ENCODE data around the gene PDILT.

DNA sequence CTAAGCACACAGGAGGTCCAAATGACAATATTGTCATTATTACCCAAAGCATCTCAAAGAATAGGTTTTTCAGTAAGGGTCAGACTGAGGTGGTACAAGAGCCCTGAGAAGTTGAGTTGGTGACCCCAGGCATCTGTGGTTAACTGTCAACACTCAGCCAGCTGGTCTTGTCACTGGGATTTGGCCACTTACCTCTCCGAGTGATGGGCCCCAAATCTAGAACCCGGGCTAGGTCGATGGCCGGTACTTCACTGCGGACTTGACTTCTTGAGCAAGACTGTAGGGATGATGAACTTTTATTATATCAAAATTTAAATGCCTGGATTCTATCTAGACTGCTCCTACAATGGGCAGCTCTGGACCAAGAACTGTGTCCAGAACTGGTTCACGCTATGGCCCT, 88.8 kb downstream of the PDILT start:
- TF ChIP-seq, protein P1, sequence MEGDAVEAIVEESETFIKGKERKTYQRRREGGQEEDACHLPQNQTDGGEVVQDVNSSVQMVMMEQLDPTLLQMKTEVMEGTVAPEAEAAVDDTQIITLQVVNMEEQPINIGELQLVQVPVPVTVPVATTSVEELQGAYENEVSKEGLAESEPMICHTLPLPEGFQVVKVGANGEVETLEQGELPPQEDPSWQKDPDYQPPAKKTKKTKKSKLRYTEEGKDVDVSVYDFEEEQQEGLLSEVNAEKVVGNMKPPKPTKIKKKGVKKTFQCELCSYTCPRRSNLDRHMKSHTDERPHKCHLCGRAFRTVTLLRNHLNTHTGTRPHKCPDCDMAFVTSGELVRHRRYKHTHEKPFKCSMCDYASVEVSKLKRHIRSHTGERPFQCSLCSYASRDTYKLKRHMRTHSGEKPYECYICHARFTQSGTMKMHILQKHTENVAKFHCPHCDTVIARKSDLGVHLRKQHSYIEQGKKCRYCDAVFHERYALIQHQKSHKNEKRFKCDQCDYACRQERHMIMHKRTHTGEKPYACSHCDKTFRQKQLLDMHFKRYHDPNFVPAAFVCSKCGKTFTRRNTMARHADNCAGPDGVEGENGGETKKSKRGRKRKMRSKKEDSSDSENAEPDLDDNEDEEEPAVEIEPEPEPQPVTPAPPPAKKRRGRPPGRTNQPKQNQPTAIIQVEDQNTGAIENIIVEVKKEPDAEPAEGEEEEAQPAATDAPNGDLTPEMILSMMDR (IDR thresholded peaks at IDR 0.05), result no peak
- TF ChIP-seq POLR2A (IDR thresholded peaks at IDR 0.05) (no peak), POLR2AphosphoS5 (IDR thresholded peaks at IDR 0.05) (no peak)
